MM.1S (cell line): ENCODE results near the gene HOXC13.

Experiments used
- EZH2 ChIP-seq: fragments of 300-600 bp; sonication (generic); optimal IDR thresholded peaks from 2 replicates; pipeline ENCODE3; 2017; ENCODE audit warnings: low read depth, mild to moderate bottlenecking, antibody characterized with exemption, low read length, mixed read lengths
- EZH2phosphoT487 ChIP-seq: fragments of 300-600 bp; sonication (generic); IDR thresholded peaks from 2 replicates; pipeline ENCODE4 v1.6.1; 2018; ENCODE audit warnings: antibody characterized with exemption, low read length
- TF ChIP-seq, protein P1 (sequence below): fragments of 300-600 bp; sonication (generic); IDR thresholded peaks from 2 replicates; pipeline ENCODE4 v1.5.1; 2016; ENCODE audit warnings: antibody characterized with exemption, low read length, mixed read lengths

DNA sequence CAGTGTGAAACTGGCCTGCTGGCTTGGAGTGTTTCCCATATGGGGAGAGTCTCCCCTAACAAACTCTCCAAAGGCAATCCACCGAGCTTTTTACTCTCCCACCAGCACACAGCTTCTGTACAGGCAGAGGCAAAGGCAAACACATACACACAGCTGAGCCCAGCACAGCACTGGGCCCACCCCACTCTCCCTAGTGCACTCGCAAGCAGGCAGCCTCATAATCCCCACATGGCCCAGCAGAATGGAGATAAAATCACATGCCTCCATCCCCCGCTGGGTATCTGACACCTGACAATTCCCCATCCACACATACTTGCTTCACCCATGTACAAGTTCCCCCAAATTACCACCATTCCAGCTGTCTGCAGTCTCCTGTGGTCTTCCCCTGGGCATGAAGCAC lies 19.5 kb downstream of the HOXC13 start:
- TF ChIP-seq, protein P1, sequence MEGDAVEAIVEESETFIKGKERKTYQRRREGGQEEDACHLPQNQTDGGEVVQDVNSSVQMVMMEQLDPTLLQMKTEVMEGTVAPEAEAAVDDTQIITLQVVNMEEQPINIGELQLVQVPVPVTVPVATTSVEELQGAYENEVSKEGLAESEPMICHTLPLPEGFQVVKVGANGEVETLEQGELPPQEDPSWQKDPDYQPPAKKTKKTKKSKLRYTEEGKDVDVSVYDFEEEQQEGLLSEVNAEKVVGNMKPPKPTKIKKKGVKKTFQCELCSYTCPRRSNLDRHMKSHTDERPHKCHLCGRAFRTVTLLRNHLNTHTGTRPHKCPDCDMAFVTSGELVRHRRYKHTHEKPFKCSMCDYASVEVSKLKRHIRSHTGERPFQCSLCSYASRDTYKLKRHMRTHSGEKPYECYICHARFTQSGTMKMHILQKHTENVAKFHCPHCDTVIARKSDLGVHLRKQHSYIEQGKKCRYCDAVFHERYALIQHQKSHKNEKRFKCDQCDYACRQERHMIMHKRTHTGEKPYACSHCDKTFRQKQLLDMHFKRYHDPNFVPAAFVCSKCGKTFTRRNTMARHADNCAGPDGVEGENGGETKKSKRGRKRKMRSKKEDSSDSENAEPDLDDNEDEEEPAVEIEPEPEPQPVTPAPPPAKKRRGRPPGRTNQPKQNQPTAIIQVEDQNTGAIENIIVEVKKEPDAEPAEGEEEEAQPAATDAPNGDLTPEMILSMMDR = no peak
- TF ChIP-seq EZH2 = no peak
- no peak for TF ChIP-seq EZH2phosphoT487
